ENCODE measurements around the gene TEX2. TPM values are rescaled to one million over a fixed set of nuclear protein-coding genes. Genes with fewer than 3 reads are reported as not detected.

TEX2 gene
- total and polyA plus RNA-seq, 7 donors, result 4.6 to 50.7 (median 39.3) TPM

- DNase-seq, result no peak
- TF ChIP-seq POLR2AphosphoS5 (IDR thresholded peaks at IDR 0.05) (no peak), CTCF (IDR thresholded peaks at IDR 0.05) (no peak), POLR2A (IDR thresholded peaks at IDR 0.05) (no peak), EP300 (IDR thresholded peaks at IDR 0.05) (no peak)
- no peaks in the 10 kb centered on the region for H3K27me3 ChIP-seq
- H3K4me1 ChIP-seq, result peaks cover 0 to 21% (median 14%) of the 10 kb centered on the region in 4 donors
- no peak overlapping the region for H3K27ac ChIP-seq
- H3K9me3 ChIP-seq, result no peaks in the 10 kb centered on the region
- WGBS, 2 donors, result 76 to 80% methylated on average over 7 of the region's 7 CpGs
- peaks cover 0 to 24% (median 0%) of the 10 kb centered on the region in 4 donors for H3K36me3 ChIP-seq
- no peak overlapping the region for H3K4me3 ChIP-seq
- intact Hi-C loops (cut with DNase I), result no loop called here
Measured at GRCh38 chr17:64158406-64158805, 104.7 kb downstream of the TEX2 start.

- no peak overlapping the region for H3K27ac ChIP-seq
- peaks cover 0 to 21% (median 14%) of the 10 kb centered on the region in 4 donors for H3K4me1 ChIP-seq
- intact Hi-C loops (cut with DNase I), result no loop called here
- TF ChIP-seq EP300 (IDR thresholded peaks at IDR 0.05), result no peak
- no peak for TF ChIP-seq POLR2AphosphoS5 (IDR thresholded peaks at IDR 0.05)
- 94 to 97% methylated on average over 2 of the region's 2 CpGs for WGBS, 2 donors
- DNase-seq, result no peak
- H3K9me3 ChIP-seq, result no peaks in the 10 kb centered on the region
- no peak overlapping the region for H3K4me3 ChIP-seq
- peaks cover 0 to 29% (median 3%) of the 10 kb centered on the region in 4 donors for H3K36me3 ChIP-seq
- no peaks in the 10 kb centered on the region for H3K27me3 ChIP-seq
Measured at GRCh38 chr17:64157669-64158180, 105.3 kb downstream of the TEX2 start.

- 96 to 97% methylated on average over 2 of the region's 2 CpGs for WGBS, 2 donors
- H3K4me1 ChIP-seq, result peaks cover 0 to 21% (median 14%) of the 10 kb centered on the region in 4 donors
- H3K9me3 ChIP-seq, result no peaks in the 10 kb centered on the region
- TF ChIP-seq EP300 (IDR thresholded peaks at IDR 0.05) (no peak), CTCF (IDR thresholded peaks at IDR 0.05) (no peak), POLR2A (IDR thresholded peaks at IDR 0.05) (no peak), POLR2AphosphoS5 (IDR thresholded peaks at IDR 0.05) (no peak)
- H3K4me3 ChIP-seq, result no peak overlapping the region
- no peak for DNase-seq
- H3K27me3 ChIP-seq, result no peaks in the 10 kb centered on the region
- peaks cover 0 to 40% (median 5%) of the 10 kb centered on the region in 4 donors for H3K36me3 ChIP-seq
- peak overlapping the region; percentile 53 to 62 (median 56) for H3K27ac ChIP-seq
- intact Hi-C loops (cut with DNase I), result no loop called here
Measured at GRCh38 chr17:64156670-64157069, 106.4 kb downstream of the TEX2 start.

- Histone ChIP-seq H3K27me3 (no peaks in the 10 kb centered on the region), H3K4me3 (no peak overlapping the region), H3K4me1 (peaks cover 0 to 21% (median 14%) of the 10 kb centered on the region in 4 donors), H3K9me3 (no peaks in the 10 kb centered on the region), H3K27ac (peak overlapping the region; percentile 59 to 66 (median 62)), H3K36me3 (peaks cover 0 to 43% (median 5%) of the 10 kb centered on the region in 4 donors)
- WGBS, 2 donors, result 67 to 76% methylated on average over 11 of the region's 11 CpGs
- TF ChIP-seq POLR2AphosphoS5 (IDR thresholded peaks at IDR 0.05), result peak in 2 of 4 donors; percentile 30 to 50
- TF ChIP-seq EP300 (IDR thresholded peaks at IDR 0.05), result no peak
- DNase-seq, result peak; percentile 83
- intact Hi-C loops (cut with DNase I), result no loop called here
Measured at GRCh38 chr17:64155751-64156544, 107.1 kb downstream of the TEX2 start.

GRCh38 chr17:64155129-64155528 is 107.9 kb downstream of the TEX2 start:
- TF ChIP-seq POLR2A (IDR thresholded peaks at IDR 0.05) (no peak), EP300 (IDR thresholded peaks at IDR 0.05) (no peak), CTCF (IDR thresholded peaks at IDR 0.05) (no peak), POLR2AphosphoS5 (IDR thresholded peaks at IDR 0.05) (no peak)
- Histone ChIP-seq H3K9me3 (no peaks in the 10 kb centered on the region), H3K27ac (peak overlapping the region; percentile 59 to 66 (median 62)), H3K4me3 (no peak overlapping the region), H3K36me3 (peaks cover 0 to 43% (median 9%) of the 10 kb centered on the region in 4 donors), H3K27me3 (no peaks in the 10 kb centered on the region), H3K4me1 (peaks cover 0 to 21% (median 14%) of the 10 kb centered on the region in 4 donors)
- WGBS, 2 donors, result 98% methylated on average over 7 of the region's 7 CpGs
- intact Hi-C loops (cut with DNase I), result no loop called here
- no peak for DNase-seq

Measured in sigmoid colon (tissue), 7 donors.